BE2C (cell line): ENCODE measurements around the gene PLCB1.

Experiments
- DNase-seq: peaks from one replicate; pipeline ENCODE4 v3.0.0-alpha.2; 2020
- H3K27me3 ChIP-seq: fragments of 250-450 bp; sonication (Bioruptor Pico); 2 replicates; pipeline ENCODE4 v1.5.1; 2020; ENCODE audit warnings: mild to moderate bottlenecking
- H3K36me3 ChIP-seq: fragments of 250-450 bp; sonication (Bioruptor Pico); 2 replicates; pipeline ENCODE4 v1.5.1; 2020; ENCODE audit warnings: mild to moderate bottlenecking
- H3K4me1 ChIP-seq: fragments of 250-450 bp; sonication (Bioruptor Pico); 2 replicates; pipeline ENCODE4 v1.5.1; 2020
- H3K4me3 ChIP-seq: 2 replicates; pipeline ENCODE4 v1.5.1; 2011; ENCODE audit warnings: low read depth, low read length
- H3K9me3 ChIP-seq: fragments of 250-450 bp; sonication (Bioruptor Pico); 2 replicates; pipeline ENCODE4 v1.5.1; 2020
- CTCF ChIP-seq: IDR thresholded peaks from 2 replicates; pipeline ENCODE4 v1.5.1; 2012; ENCODE audit warnings: mild to moderate bottlenecking, low read depth, low read length

PLCB1 gene

GRCh38 chr20:8262721-8263120 is 130.7 kb downstream of the PLCB1 start:
- Histone ChIP-seq H3K4me1 (no peaks in the 10 kb centered on the region), H3K4me3 (no peak overlapping the region), H3K36me3 (no peaks in the 10 kb centered on the region), H3K27me3 (no peaks in the 10 kb centered on the region), H3K9me3 (no peaks in the 10 kb centered on the region; the same call in 1 of the 2 replicates)
- DNase-seq = no peak
- TF ChIP-seq CTCF = no peak

GRCh38 chr20:8265588-8265987 is 133.5 kb downstream of the PLCB1 start:
- TF ChIP-seq CTCF = no peak
- H3K9me3 ChIP-seq = no peaks in the 10 kb centered on the region; the same call in 1 of the 2 replicates
- H3K4me3 ChIP-seq = no peak overlapping the region
- H3K36me3 ChIP-seq = no peaks in the 10 kb centered on the region
- no peaks in the 10 kb centered on the region for H3K4me1 ChIP-seq
- no peak for DNase-seq
- H3K27me3 ChIP-seq = no peaks in the 10 kb centered on the region

GRCh38 chr20:8267009-8267408 is 134.9 kb downstream of the PLCB1 start:
- Histone ChIP-seq H3K4me3 (no peak overlapping the region), H3K36me3 (no peaks in the 10 kb centered on the region), H3K27me3 (no peaks in the 10 kb centered on the region), H3K4me1 (no peaks in the 10 kb centered on the region), H3K9me3 (no peaks in the 10 kb centered on the region; the same call in 1 of the 2 replicates)
- no peak for DNase-seq
- TF ChIP-seq CTCF = no peak

- no peaks in the 10 kb centered on the region; the same call in 1 of the 2 replicates for H3K4me1 ChIP-seq
- TF ChIP-seq CTCF = no peak
- H3K27me3 ChIP-seq = no peaks in the 10 kb centered on the region
- no peak for DNase-seq
- H3K36me3 ChIP-seq = no peaks in the 10 kb centered on the region
- H3K4me3 ChIP-seq = no peak overlapping the region
- H3K9me3 ChIP-seq = no peaks in the 10 kb centered on the region
These were observed 139.7 kb downstream of the PLCB1 start for GRCh38 chr20:8271727-8272126.

- Histone ChIP-seq H3K4me3 (no peak overlapping the region), H3K36me3 (no peaks in the 10 kb centered on the region), H3K27me3 (no peaks in the 10 kb centered on the region), H3K9me3 (no peaks in the 10 kb centered on the region), H3K4me1 (no peaks in the 10 kb centered on the region; the same call in 1 of the 2 replicates)
- no peak for DNase-seq
- TF ChIP-seq CTCF = no peak
These were observed 140.7 kb downstream of the PLCB1 start for GRCh38 chr20:8272766-8273165.

GRCh38 chr20:8284902-8285301 is 152.8 kb downstream of the PLCB1 start:
- TF ChIP-seq CTCF = no peak
- peaks cover 14% of the 10 kb centered on the region for H3K4me1 ChIP-seq
- no peaks in the 10 kb centered on the region; the same call in 1 of the 2 replicates for H3K9me3 ChIP-seq
- H3K4me3 ChIP-seq = no peak overlapping the region
- DNase-seq = no peak
- H3K27me3 ChIP-seq = no peaks in the 10 kb centered on the region
- no peaks in the 10 kb centered on the region for H3K36me3 ChIP-seq
